ENCODE data around the gene CFAP410.

Gene CFAP410

GRCh38 chr21:44326272-44326647 is 12.9 kb downstream of the CFAP410 start:
- H2AFZ ChIP-seq (ENCODE audit: low read length): no peak overlapping the region
- no peak overlapping the region for H3K27ac ChIP-seq (ENCODE audit: low read depth, low read length, poor library complexity, severe bottlenecking)
- H3K79me2 ChIP-seq (ENCODE audit: insufficient read depth, low read length): no peaks in the 10 kb centered on the region
- no peaks in the 10 kb centered on the region for H3K9me3 ChIP-seq (ENCODE audit: low read length)
- peaks cover 49% of the 10 kb centered on the region for H3K36me3 ChIP-seq (ENCODE audit: insufficient read depth, low read length)
- H3K9me2 ChIP-seq (ENCODE audit: low read depth, low read length): no peaks in the 10 kb centered on the region
- peaks cover 8% of the 10 kb centered on the region; the same call in 1 of the 2 replicates for H3K27me3 ChIP-seq (ENCODE audit: insufficient read depth, low read length)
- H3K4me3 ChIP-seq (ENCODE audit: low read depth, low read length, poor library complexity, severe bottlenecking): no peak overlapping the region
- H3F3A ChIP-seq (ENCODE audit: insufficient read depth, low read length): no peaks in the 10 kb centered on the region
- no peak overlapping the region for H3K4me2 ChIP-seq (ENCODE audit: low read length)
- no peaks in the 10 kb centered on the region for H3K4me1 ChIP-seq (ENCODE audit: insufficient read depth, low read length, severe bottlenecking)
- TF ChIP-seq EZH2 (IDR thresholded peaks at IDR 0.05; ENCODE audit: borderline replicate concordance, low read length): no peak
- TF ChIP-seq, protein P1, sequence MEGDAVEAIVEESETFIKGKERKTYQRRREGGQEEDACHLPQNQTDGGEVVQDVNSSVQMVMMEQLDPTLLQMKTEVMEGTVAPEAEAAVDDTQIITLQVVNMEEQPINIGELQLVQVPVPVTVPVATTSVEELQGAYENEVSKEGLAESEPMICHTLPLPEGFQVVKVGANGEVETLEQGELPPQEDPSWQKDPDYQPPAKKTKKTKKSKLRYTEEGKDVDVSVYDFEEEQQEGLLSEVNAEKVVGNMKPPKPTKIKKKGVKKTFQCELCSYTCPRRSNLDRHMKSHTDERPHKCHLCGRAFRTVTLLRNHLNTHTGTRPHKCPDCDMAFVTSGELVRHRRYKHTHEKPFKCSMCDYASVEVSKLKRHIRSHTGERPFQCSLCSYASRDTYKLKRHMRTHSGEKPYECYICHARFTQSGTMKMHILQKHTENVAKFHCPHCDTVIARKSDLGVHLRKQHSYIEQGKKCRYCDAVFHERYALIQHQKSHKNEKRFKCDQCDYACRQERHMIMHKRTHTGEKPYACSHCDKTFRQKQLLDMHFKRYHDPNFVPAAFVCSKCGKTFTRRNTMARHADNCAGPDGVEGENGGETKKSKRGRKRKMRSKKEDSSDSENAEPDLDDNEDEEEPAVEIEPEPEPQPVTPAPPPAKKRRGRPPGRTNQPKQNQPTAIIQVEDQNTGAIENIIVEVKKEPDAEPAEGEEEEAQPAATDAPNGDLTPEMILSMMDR (IDR thresholded peaks at IDR 0.05; ENCODE audit: low read length): no peak
- H3K9ac ChIP-seq (ENCODE audit: low read length): no peak overlapping the region
- H4K20me1 ChIP-seq (ENCODE audit: insufficient read depth, low read length): no peaks in the 10 kb centered on the region

DNA sequence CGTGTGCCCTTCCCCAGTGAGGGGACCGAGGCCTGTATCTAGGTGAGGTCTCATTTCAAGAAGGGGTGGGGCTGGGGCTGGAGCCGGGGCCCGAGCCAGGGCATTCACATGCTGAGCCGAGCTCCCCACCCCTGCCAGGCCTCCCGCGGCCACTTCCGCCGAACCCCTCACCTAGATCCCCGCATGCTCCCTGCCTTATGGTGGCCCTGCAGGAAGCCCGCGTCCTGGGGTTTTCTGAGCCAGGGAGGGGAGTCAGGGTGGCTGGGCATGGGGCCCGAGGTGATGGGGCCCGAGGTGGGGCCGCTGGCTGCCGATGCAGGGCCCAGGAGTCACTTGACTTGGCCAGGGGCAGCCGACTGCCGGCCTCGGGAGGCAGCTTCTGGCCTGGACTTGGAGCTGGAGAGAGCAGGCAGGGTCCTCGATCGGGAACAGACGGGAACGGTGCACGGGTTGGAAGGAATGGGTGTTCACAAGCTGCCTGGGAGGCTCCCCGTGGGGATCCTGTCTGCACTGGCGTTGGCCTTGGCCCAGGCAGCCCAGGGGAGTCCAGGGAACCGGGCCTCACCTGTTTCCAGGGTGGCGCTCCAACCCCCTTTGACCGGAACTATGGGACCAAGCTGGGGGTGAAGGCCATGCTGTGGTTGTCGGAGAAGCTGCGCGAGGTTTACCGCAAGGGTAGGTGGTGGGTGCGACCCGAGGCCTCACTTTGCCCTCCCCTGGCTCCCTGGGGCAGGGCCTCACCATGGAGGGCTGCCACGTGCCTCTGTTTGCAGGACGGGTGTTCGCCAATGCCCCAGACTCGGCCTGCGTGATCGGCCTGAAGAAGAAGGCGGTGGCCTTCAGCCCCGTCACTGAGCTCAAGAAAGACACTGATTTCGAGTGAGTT is 13.6 kb downstream of the CFAP410 start:
- H3K4me1 ChIP-seq (ENCODE audit: insufficient read depth, low read length, severe bottlenecking): no peaks in the 10 kb centered on the region
- H3K79me2 ChIP-seq (ENCODE audit: insufficient read depth, low read length): no peaks in the 10 kb centered on the region
- H2AFZ ChIP-seq (ENCODE audit: low read length): no peak overlapping the region
- H3K27me3 ChIP-seq (ENCODE audit: insufficient read depth, low read length): peaks cover 8% of the 10 kb centered on the region; the same call in 1 of the 2 replicates
- H3K4me3 ChIP-seq (ENCODE audit: low read depth, low read length, poor library complexity, severe bottlenecking): no peak overlapping the region
- peaks cover 49% of the 10 kb centered on the region for H3K36me3 ChIP-seq (ENCODE audit: insufficient read depth, low read length)
- TF ChIP-seq, protein P1 (IDR thresholded peaks at IDR 0.05; ENCODE audit: low read length): no peak
- no peak for TF ChIP-seq EZH2 (IDR thresholded peaks at IDR 0.05; ENCODE audit: borderline replicate concordance, low read length)
- no peaks in the 10 kb centered on the region for H3K9me2 ChIP-seq (ENCODE audit: low read depth, low read length)
- H3F3A ChIP-seq (ENCODE audit: insufficient read depth, low read length): no peaks in the 10 kb centered on the region
- H3K4me2 ChIP-seq (ENCODE audit: low read length): no peak overlapping the region
- H4K20me1 ChIP-seq (ENCODE audit: insufficient read depth, low read length): no peaks in the 10 kb centered on the region
- H3K27ac ChIP-seq (ENCODE audit: low read depth, low read length, poor library complexity, severe bottlenecking): no peak overlapping the region
- no peak overlapping the region for H3K9ac ChIP-seq (ENCODE audit: low read length)
- H3K9me3 ChIP-seq (ENCODE audit: low read length): no peaks in the 10 kb centered on the region

DNA sequence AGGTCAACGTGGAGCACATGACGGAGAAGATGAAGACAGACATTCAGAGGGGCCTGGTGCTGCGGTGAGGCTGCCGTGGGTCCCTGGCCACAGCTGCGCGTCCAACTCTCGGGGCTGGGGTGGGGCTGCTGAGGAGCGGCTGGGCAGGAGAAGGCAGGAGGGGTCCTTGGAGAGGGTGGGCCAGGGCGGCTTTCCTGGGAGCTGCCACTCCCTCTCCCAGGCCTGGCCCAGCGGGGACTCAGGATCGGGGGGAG is 14.4 kb downstream of the CFAP410 start:
- H3K79me2 ChIP-seq (ENCODE audit: insufficient read depth, low read length): no peaks in the 10 kb centered on the region
- no peaks in the 10 kb centered on the region for H3K9me3 ChIP-seq (ENCODE audit: low read length)
- no peak overlapping the region for H3K4me2 ChIP-seq (ENCODE audit: low read length)
- peaks cover 54% of the 10 kb centered on the region for H3K36me3 ChIP-seq (ENCODE audit: insufficient read depth, low read length)
- peaks cover 4% of the 10 kb centered on the region; the same call in 1 of the 2 replicates for H3K27me3 ChIP-seq (ENCODE audit: insufficient read depth, low read length)
- no peak overlapping the region for H3K9ac ChIP-seq (ENCODE audit: low read length)
- no peak overlapping the region for H3K4me3 ChIP-seq (ENCODE audit: low read depth, low read length, poor library complexity, severe bottlenecking)
- H3K9me2 ChIP-seq (ENCODE audit: low read depth, low read length): no peaks in the 10 kb centered on the region
- TF ChIP-seq, protein P1 (IDR thresholded peaks at IDR 0.05; ENCODE audit: low read length): no peak
- no peak for TF ChIP-seq EZH2 (IDR thresholded peaks at IDR 0.05; ENCODE audit: borderline replicate concordance, low read length)
- H3F3A ChIP-seq (ENCODE audit: insufficient read depth, low read length): no peaks in the 10 kb centered on the region
- H3K27ac ChIP-seq (ENCODE audit: low read depth, low read length, poor library complexity, severe bottlenecking): no peak overlapping the region
- no peaks in the 10 kb centered on the region for H4K20me1 ChIP-seq (ENCODE audit: insufficient read depth, low read length)
- no peaks in the 10 kb centered on the region for H3K4me1 ChIP-seq (ENCODE audit: insufficient read depth, low read length, severe bottlenecking)
- no peak overlapping the region for H2AFZ ChIP-seq (ENCODE audit: low read length)
